Memory B cell (primary cell): ENCODE results near the gene KCTD8.

Experiments
- ATAC-seq: fragments of 150-1000 bp; cut with Tn5 transposase; 2 replicates; pipeline ENCODE4 v1.10.0; 2021; ENCODE audit warnings: low read depth, mild to moderate bottlenecking, moderate library complexity
- DNase-seq, 2 donors: peaks; one replicate each; pipeline ENCODE4 v3.0.0; 2022; ENCODE audit warnings: low spot score in 2 of 2
- H3K27ac Mint-ChIP-seq: one replicate; pipeline ENCODE4 v1.8.0; 2022; ENCODE audit warnings: mild to moderate bottlenecking, moderate library complexity, mixed read lengths
- H3K27me3 Mint-ChIP-seq: one replicate; pipeline ENCODE4 v1.8.0; 2022; ENCODE audit warnings: mixed read lengths
- H3K36me3 Mint-ChIP-seq: one replicate; pipeline ENCODE4 v1.8.0; 2022; ENCODE audit warnings: mild to moderate bottlenecking, mixed read lengths
- H3K4me1 Mint-ChIP-seq: one replicate; pipeline ENCODE4 v1.8.0; 2022; ENCODE audit warnings: mixed read lengths
- H3K4me3 Mint-ChIP-seq: one replicate; pipeline ENCODE4 v1.8.0; 2022; ENCODE audit warnings: mild to moderate bottlenecking, moderate library complexity, mixed read lengths
- H3K9me3 Mint-ChIP-seq: one replicate; pipeline ENCODE4 v1.8.0; 2022; ENCODE audit warnings: mixed read lengths

Gene KCTD8

GRCh38 chr4:44448521-44449461, at the start of gene KCTD8:
Gene KCTD8 (minus strand): TSS chr4:44448809.
- peaks cover 1% of the 10 kb centered on the region for H3K9me3 Mint-ChIP-seq
- H3K27me3 Mint-ChIP-seq: peaks cover 19% of the 10 kb centered on the region
- H3K27ac Mint-ChIP-seq: no peak within 1 kb of the TSS
- H3K4me1 Mint-ChIP-seq: peaks cover 4% of the 10 kb centered on the region
- H3K4me3 Mint-ChIP-seq: peak within 1 kb of the TSS; percentile 78
- peak; percentile 30 to 32 for DNase-seq
- peak; percentile 74 for ATAC-seq
- no peaks in the 10 kb centered on the region for H3K36me3 Mint-ChIP-seq

DNA sequence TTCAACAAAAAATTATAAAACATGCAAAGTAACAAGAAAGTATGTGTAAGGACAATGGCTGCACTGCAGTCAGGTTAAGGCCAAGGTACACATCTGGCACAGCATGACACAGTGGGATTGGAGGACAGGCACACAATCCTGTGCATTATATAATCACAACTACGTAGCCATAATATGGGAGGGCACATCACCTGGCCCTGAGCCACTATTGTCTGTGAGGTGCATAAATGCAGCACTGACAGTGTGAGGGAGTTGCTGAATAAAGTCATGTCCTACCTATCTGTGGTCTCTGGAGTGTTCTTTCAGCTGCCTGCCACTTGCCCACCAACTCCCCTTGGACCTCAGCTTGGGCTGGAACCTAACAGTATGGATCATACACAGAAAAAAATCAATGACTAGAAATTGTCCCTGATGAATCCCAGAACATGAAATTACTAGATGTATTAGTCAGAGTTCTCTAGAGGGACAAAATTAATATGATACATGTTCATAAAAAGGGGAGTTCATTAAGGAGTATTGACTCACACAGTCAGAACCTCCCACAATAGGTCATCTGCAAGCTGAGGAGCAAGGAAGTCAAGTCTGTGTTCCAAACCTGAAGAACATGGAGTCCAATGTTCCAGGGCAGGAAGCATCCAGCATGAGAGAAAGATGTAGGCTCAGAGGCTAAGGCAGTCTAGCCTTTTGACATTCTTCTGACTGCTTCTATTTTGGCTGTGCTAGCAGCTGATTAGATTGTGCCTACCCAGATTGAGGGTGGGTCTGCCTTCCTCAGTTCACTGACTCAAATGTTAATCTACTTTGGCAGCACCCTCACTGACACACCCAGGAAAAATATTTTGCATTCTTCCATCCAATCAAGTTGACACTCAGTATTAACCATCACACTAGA, 46.4 kb upstream of the KCTD8 start:
- Mint-ChIP-seq H3K36me3 (no peaks in the 10 kb centered on the region), H3K27me3 (no peaks in the 10 kb centered on the region), H3K4me1 (no peaks in the 10 kb centered on the region), H3K4me3 (no peak overlapping the region), H3K9me3 (no peaks in the 10 kb centered on the region), H3K27ac (no peak overlapping the region)
- ATAC-seq (no peak), DNase-seq (no peak)

DNA sequence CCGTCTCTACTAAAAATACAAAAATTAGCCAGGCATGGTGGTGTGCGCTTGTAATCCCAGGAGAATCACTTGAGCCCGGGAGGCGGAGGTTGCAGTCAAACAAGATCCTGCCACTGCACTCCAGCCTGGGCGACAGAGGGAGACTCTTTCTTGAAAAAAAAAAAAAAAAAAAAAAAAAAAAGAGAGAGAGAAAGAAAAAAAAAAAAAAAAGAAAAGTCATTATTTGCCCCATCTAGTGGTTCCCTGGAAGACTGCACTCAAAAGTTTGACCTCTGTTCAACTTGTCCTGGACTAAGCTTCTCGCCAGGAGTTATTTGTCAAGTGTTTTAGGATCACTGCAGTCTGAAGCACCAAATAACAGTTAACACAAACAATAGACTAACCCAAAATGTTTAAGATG, 45.3 kb upstream of the KCTD8 start:
- Mint-ChIP-seq H3K36me3 (no peaks in the 10 kb centered on the region), H3K27me3 (no peaks in the 10 kb centered on the region), H3K27ac (no peak overlapping the region), H3K9me3 (no peaks in the 10 kb centered on the region), H3K4me3 (no peak overlapping the region), H3K4me1 (no peaks in the 10 kb centered on the region)
- no peak for ATAC-seq
- no peak for DNase-seq

DNA sequence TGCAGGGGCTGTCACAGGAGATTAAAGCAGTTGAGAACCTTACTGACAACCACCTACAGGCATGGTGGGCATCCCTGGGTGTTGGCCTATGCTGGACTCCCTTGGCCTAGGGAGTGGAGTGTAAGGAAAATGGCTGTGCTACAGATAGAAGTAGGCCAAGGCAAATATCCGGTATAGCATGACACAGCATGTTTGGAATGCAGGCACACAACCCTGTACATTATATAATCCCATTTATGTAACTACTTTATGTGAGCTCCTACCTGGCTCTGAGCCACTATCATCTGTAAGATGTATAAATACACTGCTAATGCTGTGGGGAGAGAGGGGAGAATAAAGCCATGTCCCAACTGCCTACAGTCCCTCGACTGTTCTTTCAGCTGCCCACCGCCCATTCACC, 38.7 kb upstream of the KCTD8 start:
- ATAC-seq (no peak), DNase-seq (no peak)
- H3K27ac Mint-ChIP-seq: no peak overlapping the region
- H3K9me3 Mint-ChIP-seq: no peaks in the 10 kb centered on the region
- H3K4me1 Mint-ChIP-seq: no peaks in the 10 kb centered on the region
- H3K4me3 Mint-ChIP-seq: no peak overlapping the region
- no peaks in the 10 kb centered on the region for H3K27me3 Mint-ChIP-seq
- no peaks in the 10 kb centered on the region for H3K36me3 Mint-ChIP-seq

GRCh38 chr4:44479731-44480130, 31.1 kb upstream of the KCTD8 start:
- no peak for DNase-seq
- no peaks in the 10 kb centered on the region for H3K36me3 Mint-ChIP-seq
- no peak for ATAC-seq
- no peak overlapping the region for H3K4me3 Mint-ChIP-seq
- H3K9me3 Mint-ChIP-seq: peaks cover 3% of the 10 kb centered on the region
- no peak overlapping the region for H3K27ac Mint-ChIP-seq
- H3K4me1 Mint-ChIP-seq: no peaks in the 10 kb centered on the region
- peaks cover 1% of the 10 kb centered on the region for H3K27me3 Mint-ChIP-seq

GRCh38 chr4:44462259-44462658, 13.7 kb upstream of the KCTD8 start:
- no peak overlapping the region for H3K27ac Mint-ChIP-seq
- H3K4me3 Mint-ChIP-seq: no peak overlapping the region
- no peak for DNase-seq
- peaks cover 4% of the 10 kb centered on the region for H3K9me3 Mint-ChIP-seq
- no peak for ATAC-seq
- no peaks in the 10 kb centered on the region for H3K36me3 Mint-ChIP-seq
- no peaks in the 10 kb centered on the region for H3K27me3 Mint-ChIP-seq
- no peaks in the 10 kb centered on the region for H3K4me1 Mint-ChIP-seq

DNA sequence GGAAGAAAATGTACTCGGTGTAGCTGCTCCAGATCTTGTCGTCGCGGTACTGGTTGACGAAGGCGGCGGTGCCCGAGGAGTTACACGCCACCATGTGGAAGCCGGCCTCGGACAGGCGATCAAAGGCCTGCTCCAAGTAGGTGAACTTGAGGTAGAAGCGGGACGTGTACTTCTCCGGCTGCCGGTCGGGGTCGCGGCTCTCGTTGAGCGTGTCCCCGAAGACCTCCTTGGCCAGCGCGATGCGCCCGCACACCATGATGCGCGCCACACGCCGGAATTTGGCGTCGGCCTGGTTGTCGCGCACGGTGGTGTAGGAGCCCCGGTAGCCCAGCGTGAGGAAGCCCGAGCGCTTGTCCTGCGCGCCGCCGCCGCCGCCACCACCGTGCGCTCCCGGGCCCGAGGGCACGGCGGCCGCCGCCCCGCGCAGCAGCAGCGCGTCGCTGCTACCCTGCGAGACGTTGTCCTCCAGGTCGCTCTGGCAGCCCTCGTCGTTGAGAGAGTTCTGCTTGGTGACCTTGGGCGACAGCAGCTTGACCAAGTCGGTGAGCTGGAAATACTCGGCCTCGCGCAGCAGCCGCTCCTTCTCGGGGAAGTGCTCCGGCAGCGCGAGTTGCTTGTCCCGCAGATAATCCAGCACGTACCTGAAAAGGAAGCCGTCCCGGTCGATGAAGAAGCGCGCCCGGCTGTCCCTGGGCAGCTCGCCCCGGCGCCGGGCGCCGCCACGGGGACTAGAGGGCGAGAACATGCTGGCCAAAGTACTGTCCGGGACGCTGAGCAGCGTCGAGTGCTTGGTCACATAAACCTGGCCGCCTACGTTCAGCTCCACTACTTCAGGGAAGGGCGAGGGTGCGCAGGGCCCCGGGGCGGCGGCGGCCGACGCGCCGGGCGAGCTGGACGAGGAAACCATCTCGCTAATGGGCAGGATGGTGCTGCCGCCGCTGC, 775 bp downstream of the KCTD8 start:
- Mint-ChIP-seq H3K4me1 (peaks cover 4% of the 10 kb centered on the region), H3K27ac (no peak overlapping the region), H3K36me3 (no peaks in the 10 kb centered on the region), H3K9me3 (peaks cover 1% of the 10 kb centered on the region), H3K27me3 (peaks cover 19% of the 10 kb centered on the region), H3K4me3 (no peak overlapping the region)
- DNase-seq (no peak), ATAC-seq (no peak)

DNA sequence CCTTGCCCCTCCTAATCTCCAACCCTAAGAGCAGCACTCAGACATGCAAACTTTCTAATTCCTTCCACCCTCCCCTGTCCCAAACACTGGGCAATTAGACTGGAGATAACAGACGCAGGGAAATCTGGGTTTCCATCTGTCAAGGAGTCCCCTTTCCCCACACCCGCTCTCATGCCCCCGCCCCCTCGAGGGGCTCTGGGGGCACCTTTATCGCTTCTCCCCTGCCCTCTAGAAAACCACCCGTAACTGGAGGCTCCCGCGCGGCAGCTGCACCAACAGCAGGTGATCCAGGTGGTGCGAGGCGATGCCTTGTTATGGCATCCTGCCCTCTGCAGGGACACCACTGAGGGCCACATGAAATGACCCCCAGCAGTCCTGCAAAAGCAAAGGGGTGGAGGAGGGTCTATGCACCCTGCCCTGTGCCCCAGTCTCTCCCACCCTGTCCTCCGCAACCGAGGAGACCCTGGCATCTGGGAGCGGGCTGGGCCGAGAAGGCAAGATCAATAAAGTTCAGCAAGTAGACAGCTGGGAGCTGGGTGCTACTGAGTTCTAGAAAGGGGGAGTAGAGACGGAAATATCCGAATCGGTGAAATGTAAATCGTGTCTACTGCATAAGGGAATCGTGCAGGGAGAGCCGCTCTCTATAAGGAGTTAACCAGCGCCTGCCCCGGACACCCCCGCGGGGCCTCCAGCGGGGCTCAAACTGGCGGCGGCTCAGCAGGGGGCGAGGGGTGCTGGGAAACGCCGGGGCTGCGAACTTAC, 1.6 kb downstream of the KCTD8 start:
- Mint-ChIP-seq H3K9me3 (peaks cover 1% of the 10 kb centered on the region), H3K4me3 (peak overlapping the region; percentile 59), H3K4me1 (peaks cover 4% of the 10 kb centered on the region), H3K27me3 (peaks cover 19% of the 10 kb centered on the region), H3K27ac (no peak overlapping the region), H3K36me3 (no peaks in the 10 kb centered on the region)
- DNase-seq (no peak), ATAC-seq (no peak)

- Mint-ChIP-seq H3K27ac (no peak overlapping the region), H3K4me1 (peaks cover 4% of the 10 kb centered on the region), H3K36me3 (no peaks in the 10 kb centered on the region), H3K4me3 (no peak overlapping the region), H3K9me3 (peaks cover 1% of the 10 kb centered on the region), H3K27me3 (peaks cover 19% of the 10 kb centered on the region)
- no peak for DNase-seq
- no peak for ATAC-seq
These were observed 2.4 kb downstream of the KCTD8 start for GRCh38 chr4:44446191-44446590.

GRCh38 chr4:44438687-44439086, 9.9 kb downstream of the KCTD8 start:
- ATAC-seq: no peak
- no peaks in the 10 kb centered on the region for H3K36me3 Mint-ChIP-seq
- H3K4me1 Mint-ChIP-seq: no peaks in the 10 kb centered on the region
- no peaks in the 10 kb centered on the region for H3K27me3 Mint-ChIP-seq
- DNase-seq: no peak
- no peak overlapping the region for H3K27ac Mint-ChIP-seq
- H3K4me3 Mint-ChIP-seq: no peak overlapping the region
- no peaks in the 10 kb centered on the region for H3K9me3 Mint-ChIP-seq

- no peak overlapping the region for H3K27ac Mint-ChIP-seq
- no peak for DNase-seq
- H3K4me3 Mint-ChIP-seq: no peak overlapping the region
- no peak for ATAC-seq
- H3K9me3 Mint-ChIP-seq: no peaks in the 10 kb centered on the region
- no peaks in the 10 kb centered on the region for H3K27me3 Mint-ChIP-seq
- H3K4me1 Mint-ChIP-seq: no peaks in the 10 kb centered on the region
- no peaks in the 10 kb centered on the region for H3K36me3 Mint-ChIP-seq
These were observed 14.4 kb downstream of the KCTD8 start for GRCh38 chr4:44434247-44434646.

- no peak for ATAC-seq
- Mint-ChIP-seq H3K4me1 (no peaks in the 10 kb centered on the region), H3K4me3 (no peak overlapping the region), H3K27me3 (peaks cover 1% of the 10 kb centered on the region), H3K36me3 (no peaks in the 10 kb centered on the region), H3K9me3 (peaks cover 2% of the 10 kb centered on the region), H3K27ac (no peak overlapping the region)
- no peak for DNase-seq
These were observed 22.9 kb downstream of the KCTD8 start for GRCh38 chr4:44425614-44426208.

- Mint-ChIP-seq H3K27ac (no peak overlapping the region), H3K4me1 (no peaks in the 10 kb centered on the region), H3K9me3 (peaks cover 1% of the 10 kb centered on the region), H3K36me3 (no peaks in the 10 kb centered on the region), H3K27me3 (no peaks in the 10 kb centered on the region), H3K4me3 (no peak overlapping the region)
- ATAC-seq (no peak), DNase-seq (no peak)
These were observed 25.7 kb downstream of the KCTD8 start for GRCh38 chr4:44422912-44423311.
